ENCODE data around the gene STX16. TPM values are rescaled to one million over a fixed set of nuclear protein-coding genes. Genes with fewer than 3 reads are reported as not detected.

STX16 gene
- total RNA-seq, 2 donors from 2014 or later, result 91.6 to 114 TPM

GRCh38 chr20:58616411-58616810 lies 34.7 kb upstream of the STX16 start:
- Histone ChIP-seq H3K9ac (ENCODE audit: extremely low read depth, low read length, poor library complexity, severe bottlenecking) (no peak overlapping the region), H3K4me3 (ENCODE audit: low read length) (no peak overlapping the region), H3K9me3 (ENCODE audit: control insufficient read depth, low read length) (no peaks in the 10 kb centered on the region), H3K27me3 (ENCODE audit: control insufficient read depth, insufficient read depth, low read length, poor library complexity, severe bottlenecking) (no peaks in the 10 kb centered on the region), H3K36me3 (ENCODE audit: control insufficient read depth, insufficient read depth, low read length) (no peaks in the 10 kb centered on the region), H3K4me1 (ENCODE audit: control insufficient read depth, insufficient read depth, low read length) (no peaks in the 10 kb centered on the region), H3K27ac (ENCODE audit: low read depth, low read length) (no peak overlapping the region)
- Mint-ChIP-seq H3K4me1 (peaks cover 5% of the 10 kb centered on the region), H3K27ac (no peak overlapping the region), H3K36me3 (ENCODE audit: low read depth) (no peaks in the 10 kb centered on the region), H3K4me3 (no peak overlapping the region), H3K27me3 (ENCODE audit: insufficient read depth) (peaks cover 16% of the 10 kb centered on the region), H3K9me3 (peaks cover 15% of the 10 kb centered on the region)
- TF ChIP-seq CTCF (conservative IDR thresholded peaks at IDR 0.05), result no peak
- DNase-seq, result no peak
- 90 to 100% methylated on average over 6 to 7 of the region's 7 CpGs for WGBS, 2 experiments (ENCODE audit: insufficient coverage in 1 of 2, insufficient read length in 1 of 2)

DNA sequence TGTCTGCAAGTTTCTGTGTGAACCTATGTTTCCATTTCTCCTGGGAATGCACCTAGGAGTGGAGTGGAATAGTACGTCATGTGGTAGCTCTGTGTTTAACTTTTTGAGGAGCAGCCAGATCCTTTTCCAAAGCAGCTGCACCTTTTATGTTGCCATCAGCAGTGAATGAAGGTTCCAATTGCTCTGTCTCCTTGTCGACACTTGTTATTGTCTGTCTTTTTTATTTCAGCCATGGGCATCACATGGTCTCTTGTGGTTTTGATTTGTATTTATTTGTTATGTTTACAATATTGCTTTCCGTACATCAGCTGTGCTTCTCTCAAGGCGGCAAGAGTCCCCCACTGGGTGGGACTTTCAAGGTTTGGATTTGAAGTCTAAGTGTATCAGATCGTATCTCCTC lies 33.9 kb upstream of the STX16 start:
- Mint-ChIP-seq H3K27ac (no peak overlapping the region), H3K36me3 (ENCODE audit: low read depth) (no peaks in the 10 kb centered on the region), H3K27me3 (ENCODE audit: insufficient read depth) (peaks cover 21% of the 10 kb centered on the region), H3K9me3 (peaks cover 15% of the 10 kb centered on the region), H3K4me3 (no peak overlapping the region), H3K4me1 (peaks cover 4% of the 10 kb centered on the region)
- no peak overlapping the region for H3K27ac ChIP-seq (ENCODE audit: low read depth, low read length)
- no peak overlapping the region for H3K4me3 ChIP-seq (ENCODE audit: low read length)
- H3K27me3 ChIP-seq (ENCODE audit: control insufficient read depth, insufficient read depth, low read length, poor library complexity, severe bottlenecking), result no peaks in the 10 kb centered on the region
- WGBS, 2 experiments (ENCODE audit: insufficient coverage in 1 of 2, insufficient read length in 1 of 2), result 94 to 95% methylated on average over 2 to 5 of the region's 5 CpGs
- no peak overlapping the region for H3K9ac ChIP-seq (ENCODE audit: extremely low read depth, low read length, poor library complexity, severe bottlenecking)
- no peaks in the 10 kb centered on the region for H3K4me1 ChIP-seq (ENCODE audit: control insufficient read depth, insufficient read depth, low read length)
- no peaks in the 10 kb centered on the region for H3K36me3 ChIP-seq (ENCODE audit: control insufficient read depth, insufficient read depth, low read length)
- DNase-seq, result no peak
- TF ChIP-seq CTCF (conservative IDR thresholded peaks at IDR 0.05), result no peak
- no peaks in the 10 kb centered on the region for H3K9me3 ChIP-seq (ENCODE audit: control insufficient read depth, low read length)

DNA sequence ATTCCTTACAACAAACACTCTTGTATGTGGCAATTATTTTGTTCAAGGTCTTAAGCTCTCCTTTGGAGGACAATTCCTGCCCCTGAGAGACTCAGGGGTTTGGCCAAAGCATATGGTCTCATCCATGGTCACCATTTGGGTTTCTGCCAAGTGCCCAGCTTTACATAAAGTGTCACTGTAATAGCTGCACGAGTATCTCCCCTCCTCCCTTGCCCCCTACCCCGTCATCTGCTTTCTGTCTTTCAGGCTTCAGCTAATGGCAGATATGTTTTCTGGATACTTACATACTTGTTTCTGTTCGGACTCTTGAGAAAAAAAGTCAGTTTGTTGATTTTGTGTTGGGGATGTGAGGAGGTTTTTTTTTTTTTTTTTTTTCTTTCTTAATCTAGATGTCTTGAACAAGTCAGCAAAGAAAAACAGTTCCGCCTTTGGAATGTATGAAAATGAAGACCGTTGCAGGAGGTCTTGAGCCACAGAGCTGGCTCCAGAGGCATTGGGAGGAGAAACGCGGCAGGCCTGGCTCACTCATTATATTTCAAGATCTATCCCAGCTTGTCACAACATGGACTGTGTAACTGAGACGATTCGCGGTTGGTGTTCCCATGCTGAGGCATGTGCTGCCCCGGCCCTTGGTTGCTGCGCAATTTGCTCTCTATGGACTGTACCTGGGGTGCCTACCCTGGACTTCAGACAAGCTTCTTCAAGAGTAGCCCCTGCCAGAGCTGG lies 32.6 kb upstream of the STX16 start:
- Histone ChIP-seq H3K4me3 (ENCODE audit: low read length) (no peak overlapping the region), H3K9ac (ENCODE audit: extremely low read depth, low read length, poor library complexity, severe bottlenecking) (no peak overlapping the region), H3K36me3 (ENCODE audit: control insufficient read depth, insufficient read depth, low read length) (no peaks in the 10 kb centered on the region), H3K4me1 (ENCODE audit: control insufficient read depth, insufficient read depth, low read length) (no peaks in the 10 kb centered on the region), H3K27me3 (ENCODE audit: control insufficient read depth, insufficient read depth, low read length, poor library complexity, severe bottlenecking) (no peaks in the 10 kb centered on the region), H3K27ac (ENCODE audit: low read depth, low read length) (no peak overlapping the region), H3K9me3 (ENCODE audit: control insufficient read depth, low read length) (peaks cover 14% of the 10 kb centered on the region)
- WGBS, 2 experiments (ENCODE audit: insufficient coverage in 1 of 2, insufficient read length in 1 of 2), result 92 to 96% methylated on average over 7 to 12 of the region's 12 CpGs
- Mint-ChIP-seq H3K4me3 (no peak overlapping the region), H3K27ac (no peak overlapping the region), H3K36me3 (ENCODE audit: low read depth) (no peaks in the 10 kb centered on the region), H3K9me3 (peaks cover 15% of the 10 kb centered on the region), H3K27me3 (ENCODE audit: insufficient read depth) (peaks cover 21% of the 10 kb centered on the region), H3K4me1 (peaks cover 3% of the 10 kb centered on the region)
- no peak for DNase-seq
- TF ChIP-seq CTCF (conservative IDR thresholded peaks at IDR 0.05), result no peak
